Panc1 (cell line): ENCODE measurements around the gene UGT8. TPM values are rescaled to one million over a fixed set of nuclear protein-coding genes. Genes with fewer than 3 reads are reported as not detected.

Experiments
- ATAC-seq: fragments of 200-7000 bp; cut with Tn5 transposase; 2 replicates; pipeline ENCODE4 v1.9.1; 2020; ENCODE audit warnings: mild to moderate bottlenecking, moderate library complexity
- BruUV-seq: library from RNA; stranded (reverse); fragments of 400-500 nt; replicated peaks from 2 replicates; lab custom pipeline; 2021; lab: Mats Ljungman, UMichigan
- CTCF ChIA-PET: fragments of 300-600 bp; sonication (Branson Sonifier 250); formaldehyde crosslinking; loops from one replicate; lab custom pipeline; 2022; ENCODE audit warnings: antibody characterized with exemption; lab: Charles Lee
- POLR2A ChIA-PET: fragments of 300-600 bp; sonication (Branson Sonifier 250); formaldehyde crosslinking; loops from one replicate; lab custom pipeline; 2022; ENCODE audit warnings: antibody characterized with exemption; lab: Charles Lee
- DNase-seq: peaks from one replicate; pipeline ENCODE4 v3.0.0-alpha.2; 2010; ENCODE audit warnings: low read depth, low spot score
- H3K27ac ChIP-seq: 2 replicates; pipeline ENCODE4 v1.5.1; 2011; ENCODE audit warnings: mild to moderate bottlenecking, low read length, inconsistent platforms
- H3K27me3 ChIP-seq: fragments of 200-500 bp; sonication (Bioruptor generic); 2 replicates; pipeline ENCODE4 v1.6.0; 2014; ENCODE audit warnings: low read length, inconsistent platforms; ENCODE audit not compliant: control insufficient read depth, insufficient read depth
- H3K36me3 ChIP-seq: fragments of 200-500 bp; sonication (Bioruptor generic); 2 replicates; pipeline ENCODE4 v1.5.1; 2014; ENCODE audit warnings: inconsistent platforms, mild to moderate bottlenecking, low read length, moderate library complexity; ENCODE audit not compliant: control insufficient read depth, insufficient read depth
- H3K4me1 ChIP-seq: 2 replicates; pipeline ENCODE4 v1.5.1; 2011; ENCODE audit warnings: inconsistent platforms, mild to moderate bottlenecking, low read length, moderate library complexity; ENCODE audit not compliant: control insufficient read depth, insufficient read depth
- H3K4me3 ChIP-seq, 2 experiments: 2 replicates each; pipeline ENCODE4 v1.5.1; 2011 to 2012; ENCODE audit warnings: low read depth in 2 of 2, low read length in 2 of 2, mild to moderate bottlenecking in 2 of 2, inconsistent platforms in 1 of 2, moderate library complexity in 1 of 2
- H3K9me3 ChIP-seq: fragments of 200-500 bp; sonication (Bioruptor generic); 2 replicates; pipeline ENCODE4 v1.5.1; 2014; ENCODE audit warnings: low read depth, mild to moderate bottlenecking, inconsistent platforms, low read length, moderate library complexity; ENCODE audit not compliant: control insufficient read depth, insufficient read depth
- CTCF ChIP-seq: fragments of 450-650 bp; IDR thresholded peaks from 2 replicates; pipeline ENCODE4 v1.5.1; 2017; ENCODE audit warnings: mild to moderate bottlenecking
- POLR2AphosphoS5 ChIP-seq: IDR thresholded peaks from 2 replicates; pipeline ENCODE4 v1.6.1; 2012; ENCODE audit warnings: mild to moderate bottlenecking, low read depth, low read length, moderate library complexity
- REST ChIP-seq, 2 experiments: IDR thresholded peaks; 2 replicates each; pipeline ENCODE4 v1.6.1; 2011 to 2012; ENCODE audit warnings: low read depth in 2 of 2, control low read depth in 1 of 2, low read length in 1 of 2, mild to moderate bottlenecking in 1 of 2, moderate library complexity in 1 of 2; ENCODE audit not compliant: insufficient read depth in 1 of 2
- SIN3A ChIP-seq: IDR thresholded peaks from 2 replicates; pipeline ENCODE4 v1.6.1; 2012; ENCODE audit warnings: low read depth, mild to moderate bottlenecking, low read length, moderate library complexity, borderline replicate concordance; ENCODE audit not compliant: insufficient read depth
- TCF7L2 ChIP-seq: IDR thresholded peaks from 2 replicates; pipeline ENCODE4 v1.6.1; 2011; ENCODE audit warnings: mild to moderate bottlenecking, low read depth, low read length, inconsistent platforms
- in situ Hi-C: cut with HindIII; loops from 2 replicates; pipeline ENCODE4 v1.10.0; 2016; ENCODE audit warnings: low sequenced_read_pairs, low pct_unique_long_range_greater_than_20kb
- intact Hi-C: fragments of 100-400 bp; cut with micrococcal nuclease; formaldehyde crosslinking; loops from one replicate; pipeline ENCODE4 v1.10.0; 2022; ENCODE audit not compliant: unreplicated experiment
- total RNA-seq: library from RNA; stranded (reverse); gene quantifications from one replicate; pipeline ENCODE4 v1.2.1, GENCODE V29; 2021; ENCODE audit not compliant: unreplicated experiment

Gene UGT8
- total RNA-seq, 1 experiment from 2014 or later = 2.1 TPM

GRCh38 chr4:114558446-114559020 is 40.1 kb upstream of the UGT8 start:
- no peak for ATAC-seq
- Histone ChIP-seq H3K36me3 (no peaks in the 10 kb centered on the region), H3K9me3 (peaks cover 3% of the 10 kb centered on the region; the same call in 1 of the 2 replicates), H3K4me1 (no peaks in the 10 kb centered on the region), H3K27me3 (no peaks in the 10 kb centered on the region), H3K4me3 (no peak overlapping the region), H3K27ac (no peak overlapping the region)
- in situ Hi-C loops (no loop called here), intact Hi-C loops (no loop called here)
- DNase-seq = no peak
- CTCF ChIA-PET = no interaction called here
- BruUV-seq = no TSS peak
- TF ChIP-seq SIN3A = no peak
- no peak for TF ChIP-seq REST (IDR thresholded peaks at IDR 0.05; ENCODE audit: insufficient read depth in 1 of 2, low read depth in 2 of 2, low read length in 1 of 2)
- TF ChIP-seq POLR2AphosphoS5 = no peak
- no peak for TF ChIP-seq CTCF
- TF ChIP-seq TCF7L2 = no peak
- POLR2A ChIA-PET = no interaction called here

GRCh38 chr4:114561590-114561989 is 37.0 kb upstream of the UGT8 start:
- POLR2A ChIA-PET = no interaction called here
- intact Hi-C loops = no loop called here
- Histone ChIP-seq H3K9me3 (peaks cover 3% of the 10 kb centered on the region; the same call in 1 of the 2 replicates), H3K36me3 (no peaks in the 10 kb centered on the region), H3K27ac (no peak overlapping the region), H3K4me1 (no peaks in the 10 kb centered on the region), H3K27me3 (no peaks in the 10 kb centered on the region), H3K4me3 (no peak overlapping the region)
- TF ChIP-seq POLR2AphosphoS5 (no peak), SIN3A (no peak), REST (IDR thresholded peaks at IDR 0.05; ENCODE audit: insufficient read depth in 1 of 2, low read depth in 2 of 2, low read length in 1 of 2) (no peak), TCF7L2 (no peak), CTCF (no peak)
- in situ Hi-C loops = no loop called here
- CTCF ChIA-PET = no interaction called here
- no peak for ATAC-seq
- no peak for DNase-seq
- no TSS peak for BruUV-seq
